CMK (cell line): ENCODE measurements around the gene LDB3.
A peak's percentile ranks its signal among the peaks of the same experiment; 100 is the strongest.

Source experiments
- DNase-seq: peaks from one replicate; pipeline ENCODE4 v3.0.0-alpha.2; 2010; ENCODE audit warnings: low read depth

Gene LDB3

DNA sequence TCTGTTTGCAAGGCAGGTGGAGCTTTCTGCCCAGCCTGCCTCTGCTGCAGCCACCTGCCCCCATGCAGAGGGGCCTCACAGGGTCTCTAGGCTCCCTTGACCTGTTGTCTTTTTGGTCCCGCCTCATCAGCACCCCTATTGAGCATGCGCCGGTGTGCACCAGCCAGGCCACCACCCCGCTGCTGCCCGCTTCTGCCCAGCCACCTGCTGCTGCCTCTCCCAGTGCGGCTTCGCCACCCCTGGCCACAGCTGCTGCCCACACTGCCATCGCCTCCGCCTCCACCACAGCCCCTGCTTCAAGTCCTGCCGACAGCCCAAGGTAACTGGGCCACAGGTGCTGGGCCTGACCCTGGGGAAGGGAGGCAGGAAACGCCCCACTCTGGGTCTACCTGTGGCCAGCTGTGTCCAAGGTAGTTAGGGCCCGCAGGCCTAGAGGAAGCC, 38.1 kb downstream of the LDB3 start:
- no peak for DNase-seq

GRCh38 chr10:86706977-86707376, 38.7 kb downstream of the LDB3 start:
- no peak for DNase-seq

- no peak for DNase-seq
Measured at GRCh38 chr10:86707505-86707904, 39.2 kb downstream of the LDB3 start.

- no peak for DNase-seq
Measured at GRCh38 chr10:86708068-86708782, 39.9 kb downstream of the LDB3 start.

GRCh38 chr10:86708783-86709380, 40.6 kb downstream of the LDB3 start:
- no peak for DNase-seq

GRCh38 chr10:86709396-86710185, 41.3 kb downstream of the LDB3 start:
- DNase-seq: no peak

DNA sequence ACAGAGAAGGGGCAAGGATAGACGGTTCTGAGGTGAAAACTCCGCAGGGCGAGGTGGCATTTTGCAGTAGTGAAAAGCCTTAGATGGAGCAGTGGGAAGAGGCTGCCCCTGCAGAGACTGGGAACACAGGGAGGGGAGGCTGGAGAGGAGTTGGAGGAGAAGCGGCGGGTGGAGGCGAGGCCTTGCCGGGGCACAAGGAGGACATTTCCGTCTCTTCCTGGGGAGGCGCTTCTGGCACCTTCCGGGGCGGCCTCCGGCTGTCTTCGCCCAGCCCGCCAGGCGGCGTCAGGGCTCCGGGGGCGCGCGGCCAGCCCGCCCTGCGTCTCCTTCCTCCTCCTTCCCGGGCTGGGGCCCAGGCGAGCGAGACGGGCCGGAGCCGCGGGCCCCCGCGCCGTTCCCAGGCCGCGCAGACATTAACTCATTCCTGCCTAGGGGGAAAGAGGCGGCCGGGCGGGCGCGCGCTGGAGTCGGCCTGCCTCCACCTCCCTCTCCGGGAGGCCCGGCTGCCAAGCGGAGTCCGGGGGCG, 42.7 kb downstream of the LDB3 start:
- peak; percentile 37 for DNase-seq

- no peak for DNase-seq
Measured at GRCh38 chr10:86711513-86712316, 43.4 kb downstream of the LDB3 start.

DNA sequence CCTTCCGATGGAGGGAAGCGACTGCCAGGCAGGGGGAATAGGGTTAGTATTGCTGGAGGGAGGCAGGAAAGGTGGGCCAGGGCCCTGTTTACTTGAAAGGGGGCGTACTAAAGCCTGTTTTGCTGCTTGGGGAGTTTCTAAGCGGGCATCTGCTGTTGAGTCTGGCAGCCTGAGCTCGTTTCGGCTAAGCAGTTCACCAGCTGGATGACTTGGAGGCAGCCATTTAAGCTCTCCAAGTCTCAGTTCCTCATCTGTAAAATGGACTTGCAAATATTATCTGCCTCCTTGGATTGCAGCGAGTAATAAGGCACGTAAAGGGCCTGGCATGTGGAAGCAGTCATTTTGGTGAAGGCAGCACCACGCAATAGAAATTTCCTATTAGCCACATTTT, 44.0 kb downstream of the LDB3 start:
- DNase-seq: no peak

DNA sequence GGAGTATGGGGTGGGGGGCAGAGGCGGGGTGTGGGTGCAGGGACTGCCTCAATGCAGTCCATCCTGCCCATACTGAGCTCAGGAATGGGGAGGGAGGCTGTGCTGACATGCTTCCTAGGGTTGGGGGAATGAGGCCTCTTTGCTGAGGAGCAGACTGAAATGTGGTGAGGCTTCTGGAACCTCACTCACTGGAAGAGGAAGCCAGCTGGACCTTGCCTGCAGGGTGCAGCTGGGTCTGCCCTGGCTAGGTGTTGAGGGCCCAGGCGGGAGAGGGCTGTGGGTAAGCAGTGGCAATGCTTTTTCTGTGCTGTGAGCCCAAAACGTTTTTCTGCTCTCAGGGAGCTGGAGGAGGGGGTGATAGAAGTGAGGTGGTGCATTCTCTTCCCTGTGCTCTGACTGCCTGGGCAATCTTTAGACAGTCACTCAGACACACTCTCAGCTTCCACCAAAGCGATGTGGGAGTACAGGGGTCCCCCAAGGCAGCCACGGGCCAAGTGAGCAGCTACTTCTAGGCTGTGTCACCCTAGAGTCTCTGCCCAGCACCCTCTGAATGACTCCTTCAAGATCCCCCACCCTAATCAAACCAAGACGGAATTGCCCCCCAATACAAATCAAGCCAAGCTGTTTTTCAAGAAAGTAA, 47.0 kb downstream of the LDB3 start:
- no peak for DNase-seq

- DNase-seq: no peak
Measured at GRCh38 chr10:86715836-86716235, 47.5 kb downstream of the LDB3 start.

- no peak for DNase-seq
Measured at GRCh38 chr10:86716466-86716865, 48.2 kb downstream of the LDB3 start.

DNA sequence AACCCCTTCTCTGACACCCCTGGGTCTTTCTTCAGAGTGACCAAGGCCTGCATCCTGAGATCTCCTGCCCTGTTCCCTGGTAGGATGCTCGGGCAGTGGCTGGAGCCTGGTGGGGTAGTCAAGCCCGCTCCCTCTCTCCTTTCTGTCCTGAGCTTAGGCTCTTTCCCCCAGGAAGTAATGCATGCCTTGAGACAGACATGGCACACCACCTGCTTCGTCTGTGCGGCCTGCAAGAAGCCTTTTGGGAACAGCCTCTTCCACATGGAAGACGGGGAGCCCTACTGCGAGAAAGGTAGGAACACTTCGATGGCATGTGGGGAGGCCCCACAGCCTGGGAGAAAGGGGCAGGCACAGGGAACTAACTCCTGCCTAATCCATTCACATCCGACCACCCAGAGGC, 50.2 kb downstream of the LDB3 start:
- DNase-seq: no peak

GRCh38 chr10:86721232-86721631, 52.9 kb downstream of the LDB3 start:
- no peak for DNase-seq

DNA sequence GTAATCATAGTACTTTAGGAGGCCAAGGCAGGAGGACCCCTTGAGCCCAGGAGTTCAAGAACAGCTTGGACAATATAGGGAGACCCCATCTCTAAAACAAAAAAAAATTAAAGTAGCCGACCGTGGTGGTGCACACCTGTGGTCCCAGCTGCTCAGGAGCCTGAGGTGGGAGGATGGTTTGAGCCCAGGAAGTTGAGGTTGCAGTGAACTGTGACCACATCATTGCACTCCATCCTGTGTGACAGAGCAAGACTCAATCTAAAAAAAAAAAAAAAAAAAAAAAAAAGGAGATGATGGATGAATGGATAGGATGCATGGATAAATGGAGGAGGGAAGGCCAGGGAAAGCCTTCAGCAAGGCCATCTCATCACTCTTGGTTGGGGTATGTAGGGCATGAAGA, 54.7 kb downstream of the LDB3 start:
- no peak for DNase-seq

GRCh38 chr10:86724445-86724844, 56.1 kb downstream of the LDB3 start:
- DNase-seq: no peak

DNA sequence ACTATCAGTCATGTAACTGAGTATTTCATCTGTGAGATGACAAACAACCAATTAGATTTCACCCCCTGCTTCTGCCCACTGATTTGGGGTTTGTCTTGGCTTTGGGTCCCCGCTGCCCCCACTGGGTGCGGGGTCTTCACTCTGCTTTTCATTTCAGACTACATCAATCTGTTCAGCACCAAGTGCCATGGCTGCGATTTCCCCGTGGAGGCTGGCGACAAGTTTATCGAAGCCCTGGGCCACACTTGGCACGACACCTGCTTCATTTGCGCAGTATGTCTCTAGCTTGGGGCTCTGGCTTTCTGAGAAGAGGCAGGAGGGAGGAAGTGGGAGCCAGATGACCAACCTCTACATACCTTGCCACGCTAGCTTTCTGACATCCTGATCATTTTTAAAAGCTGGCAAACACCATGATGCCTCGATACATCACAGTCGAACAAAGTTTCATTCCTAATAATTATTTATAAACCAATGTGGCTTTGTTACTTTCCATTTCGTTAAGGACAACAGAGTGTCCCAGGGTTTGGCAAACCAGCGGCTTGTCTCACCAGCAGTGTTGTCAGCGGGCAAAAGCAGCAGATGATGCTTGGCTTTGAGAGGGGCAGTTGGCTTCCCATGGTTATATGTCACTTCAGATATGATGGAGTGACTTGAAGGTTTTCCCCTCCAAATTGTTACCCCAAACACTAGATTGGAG, 57.8 kb downstream of the LDB3 start:
- no peak for DNase-seq

GRCh38 chr10:86726677-86726999, 58.3 kb downstream of the LDB3 start:
- no peak for DNase-seq

GRCh38 chr10:86727470-86727869, 59.2 kb downstream of the LDB3 start:
- no peak for DNase-seq

DNA sequence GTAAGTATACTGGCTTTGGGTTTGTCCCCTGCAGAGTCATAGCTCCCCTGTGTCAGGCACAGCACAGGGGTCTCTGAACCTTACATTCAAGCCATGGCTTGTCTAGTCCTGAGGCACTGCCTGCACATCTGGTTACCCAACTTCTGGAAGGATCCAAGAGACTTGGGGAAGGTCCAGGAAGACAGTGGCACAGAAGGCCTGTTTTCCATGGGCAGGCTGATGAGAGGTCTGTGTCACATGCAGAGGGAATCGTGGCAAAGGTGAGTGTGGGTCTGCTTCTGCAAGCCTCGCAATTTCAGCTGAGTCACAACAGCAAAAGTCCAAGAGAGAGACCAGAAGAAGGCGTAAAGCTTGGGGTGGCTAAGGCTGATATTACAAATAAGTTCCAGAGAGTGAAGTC, 59.7 kb downstream of the LDB3 start:
- no peak for DNase-seq

- no peak for DNase-seq
Measured at GRCh38 chr10:86729677-86730076, 61.4 kb downstream of the LDB3 start.
